ENCODE measurements around the gene HTRA2.

The HTRA2 gene

DNA sequence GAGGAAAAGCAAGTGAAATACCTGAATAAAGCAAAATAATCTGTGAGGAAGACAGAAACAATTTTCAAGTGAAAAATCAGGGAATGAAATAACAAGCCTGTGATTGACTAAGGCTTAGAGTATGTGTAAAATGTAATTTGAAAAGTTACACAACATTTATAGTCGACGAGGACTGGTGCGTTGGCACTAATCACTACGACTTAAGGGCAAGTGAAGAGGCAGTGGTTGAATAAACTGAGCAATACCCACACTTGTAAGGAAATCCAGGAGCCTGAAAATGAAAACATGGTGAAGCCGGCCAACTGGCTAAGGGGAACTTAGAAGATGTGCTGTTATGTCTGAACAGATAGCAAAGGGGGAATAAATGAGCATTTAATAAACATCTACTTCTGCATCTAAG is 38.1 kb downstream of the HTRA2 start:
- no peaks in the 10 kb centered on the region for H3K36me3 ChIP-seq (ENCODE audit: insufficient read depth, low read length)
- H3K4me3 ChIP-seq = no peak overlapping the region
- H3K9ac ChIP-seq (ENCODE audit: insufficient read length) = no peak overlapping the region
- no peak overlapping the region for H3K27ac ChIP-seq
- H3K9me3 ChIP-seq (ENCODE audit: low read depth, low read length) = no peaks in the 10 kb centered on the region
- TF ChIP-seq EZH2 (IDR thresholded peaks at IDR 0.05) (no peak), FOXP2 (optimal IDR thresholded peaks at IDR 0.05; ENCODE audit: control extremely low read depth, extremely low read length, insufficient read depth) (no peak), POLR2AphosphoS5 (IDR thresholded peaks at IDR 0.05; ENCODE audit: borderline replicate concordance, low read depth, low read length) (no peak)
- DNase-seq (ENCODE audit: low read depth, low spot score) = no peak

DNA sequence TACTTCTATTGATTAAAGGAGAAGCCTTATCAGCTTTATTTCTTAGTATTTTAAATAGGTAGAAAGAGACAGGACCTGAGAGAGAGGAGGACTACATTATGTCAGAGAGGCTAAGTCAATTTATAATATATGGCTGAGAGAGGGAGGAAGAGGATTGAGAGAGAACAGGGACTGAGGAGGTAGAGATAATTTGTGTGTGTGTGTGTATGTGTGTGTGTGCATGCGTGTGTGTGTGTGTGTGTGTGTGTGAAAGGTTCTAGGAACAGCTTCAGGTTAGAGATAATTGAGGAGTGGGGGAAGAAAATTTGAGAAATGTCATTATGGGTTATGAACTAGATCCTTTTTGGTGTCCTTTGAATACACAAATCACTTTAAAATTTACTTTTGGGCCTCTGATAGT is 40.0 kb downstream of the HTRA2 start:
- no peaks in the 10 kb centered on the region for H3K36me3 ChIP-seq (ENCODE audit: insufficient read depth, low read length)
- no peak overlapping the region for H3K27ac ChIP-seq
- no peak overlapping the region for H3K9ac ChIP-seq (ENCODE audit: insufficient read length)
- no peak for TF ChIP-seq POLR2AphosphoS5 (IDR thresholded peaks at IDR 0.05; ENCODE audit: borderline replicate concordance, low read depth, low read length)
- TF ChIP-seq EZH2 (IDR thresholded peaks at IDR 0.05) = no peak
- TF ChIP-seq FOXP2 (optimal IDR thresholded peaks at IDR 0.05; ENCODE audit: control extremely low read depth, extremely low read length, insufficient read depth) = no peak
- H3K9me3 ChIP-seq (ENCODE audit: low read depth, low read length) = no peaks in the 10 kb centered on the region
- no peak overlapping the region for H3K4me3 ChIP-seq
- no peak for DNase-seq (ENCODE audit: low read depth, low spot score)

DNA sequence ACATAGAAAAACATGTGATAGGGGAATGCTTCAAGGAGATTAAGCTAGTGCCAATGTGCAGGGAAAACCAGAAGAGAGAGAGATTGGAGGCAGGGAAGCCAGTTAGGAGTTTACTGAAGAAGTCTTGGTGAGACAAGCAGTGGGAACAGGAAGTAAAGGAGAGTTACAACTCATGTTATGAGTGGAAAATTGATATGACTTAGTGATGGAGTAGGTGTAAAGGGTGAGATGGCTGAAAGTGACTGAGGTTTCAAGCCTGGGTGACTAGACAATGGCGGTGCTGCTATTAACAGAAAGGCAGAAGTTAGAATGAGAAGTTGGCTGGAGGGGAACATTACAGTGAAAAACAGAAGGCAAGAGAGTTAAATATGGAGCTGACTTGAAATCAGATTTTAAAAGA is 41.3 kb downstream of the HTRA2 start:
- H3K36me3 ChIP-seq (ENCODE audit: insufficient read depth, low read length) = no peaks in the 10 kb centered on the region
- no peak overlapping the region for H3K27ac ChIP-seq
- H3K9ac ChIP-seq (ENCODE audit: insufficient read length) = no peak overlapping the region
- H3K4me3 ChIP-seq = no peak overlapping the region
- TF ChIP-seq POLR2AphosphoS5 (IDR thresholded peaks at IDR 0.05; ENCODE audit: borderline replicate concordance, low read depth, low read length) = no peak
- TF ChIP-seq EZH2 (IDR thresholded peaks at IDR 0.05) = no peak
- TF ChIP-seq FOXP2 (optimal IDR thresholded peaks at IDR 0.05; ENCODE audit: control extremely low read depth, extremely low read length, insufficient read depth) = no peak
- DNase-seq (ENCODE audit: low read depth, low spot score) = no peak
- H3K9me3 ChIP-seq (ENCODE audit: low read depth, low read length) = no peaks in the 10 kb centered on the region

DNA sequence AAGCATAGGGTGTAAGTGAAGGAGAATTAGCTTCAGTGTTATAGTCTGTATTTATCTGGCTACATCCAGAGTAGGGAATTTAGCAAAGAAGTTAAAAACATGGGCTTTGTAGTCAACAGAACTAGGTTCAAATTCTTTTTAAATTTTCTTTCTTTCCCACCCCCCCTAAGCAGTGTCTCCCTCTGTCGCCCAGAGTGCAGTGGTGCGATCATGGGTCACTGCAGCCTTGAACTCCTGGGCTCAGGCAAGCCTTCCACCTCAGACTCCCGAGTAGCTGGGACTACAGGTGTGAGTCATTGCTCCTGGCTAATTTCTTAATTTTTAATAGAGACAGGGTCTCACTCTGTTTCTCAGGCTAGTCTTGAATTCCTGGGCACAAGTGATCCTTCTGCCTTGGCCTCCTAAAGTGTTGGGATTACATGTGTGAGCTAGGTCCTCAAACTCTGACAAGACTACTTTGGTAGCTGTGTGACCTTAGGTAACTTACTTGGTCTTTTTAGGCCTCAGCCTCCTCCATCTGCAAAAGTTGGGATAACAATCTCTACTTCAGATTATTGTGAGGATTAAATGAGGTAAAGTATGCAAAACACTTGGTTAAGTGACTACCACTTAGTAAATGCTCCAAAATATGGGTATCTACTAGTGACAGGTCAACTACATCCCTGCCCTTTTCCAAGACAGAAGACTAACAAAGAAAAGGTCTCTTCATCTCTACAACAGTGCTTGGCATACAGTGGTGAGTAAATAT is 42.6 kb downstream of the HTRA2 start:
- Histone ChIP-seq H3K27ac (no peak overlapping the region), H3K9me3 (ENCODE audit: low read depth, low read length) (no peaks in the 10 kb centered on the region), H3K9ac (ENCODE audit: insufficient read length) (no peak overlapping the region), H3K36me3 (ENCODE audit: insufficient read depth, low read length) (no peaks in the 10 kb centered on the region), H3K4me3 (no peak overlapping the region)
- no peak for TF ChIP-seq FOXP2 (optimal IDR thresholded peaks at IDR 0.05; ENCODE audit: control extremely low read depth, extremely low read length, insufficient read depth)
- no peak for TF ChIP-seq EZH2 (IDR thresholded peaks at IDR 0.05)
- no peak for TF ChIP-seq POLR2AphosphoS5 (IDR thresholded peaks at IDR 0.05; ENCODE audit: borderline replicate concordance, low read depth, low read length)
- DNase-seq (ENCODE audit: low read depth, low spot score) = no peak

DNA sequence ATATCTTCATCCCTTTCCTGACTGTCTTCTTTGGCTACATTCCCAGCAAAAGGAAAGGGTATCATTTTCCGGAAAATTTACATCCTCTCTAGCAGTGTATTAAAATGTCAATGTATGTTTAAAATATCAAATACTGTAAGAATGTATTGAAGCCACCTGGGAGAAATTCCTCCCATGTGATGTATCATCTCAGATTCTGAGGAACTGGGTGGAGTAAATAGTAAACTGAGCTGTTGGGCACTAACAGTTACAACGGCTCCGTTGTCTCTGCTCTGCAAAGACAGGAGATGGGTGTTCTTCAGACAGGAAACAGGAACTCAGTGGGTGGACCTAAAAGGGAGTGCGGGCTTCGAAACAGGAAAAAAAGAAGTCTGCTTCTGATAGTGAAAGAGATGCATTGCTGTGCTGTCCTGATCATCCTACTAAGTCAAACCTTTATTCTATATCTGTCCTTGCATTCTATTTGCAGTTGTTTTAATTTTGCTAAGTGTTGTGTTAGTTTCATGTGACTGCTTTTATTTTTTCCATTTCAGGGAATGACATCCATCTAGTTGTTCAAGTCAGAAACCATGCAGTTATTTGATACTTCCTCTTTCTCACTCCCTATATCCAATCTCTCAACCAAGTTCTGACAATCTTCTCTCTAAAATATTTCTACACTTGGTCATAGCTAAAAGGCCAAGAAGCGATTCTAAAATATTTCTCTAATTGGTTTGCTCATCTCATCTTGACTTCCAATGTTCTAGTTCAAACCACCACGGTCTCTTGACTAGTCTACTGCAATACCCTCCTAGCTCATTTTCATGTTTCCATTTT is 44.2 kb downstream of the HTRA2 start:
- H3K9me3 ChIP-seq (ENCODE audit: low read depth, low read length) = no peaks in the 10 kb centered on the region
- TF ChIP-seq EZH2 (IDR thresholded peaks at IDR 0.05) (no peak), FOXP2 (optimal IDR thresholded peaks at IDR 0.05; ENCODE audit: control extremely low read depth, extremely low read length, insufficient read depth) (no peak), POLR2AphosphoS5 (IDR thresholded peaks at IDR 0.05; ENCODE audit: borderline replicate concordance, low read depth, low read length) (no peak)
- no peak overlapping the region for H3K4me3 ChIP-seq
- DNase-seq (ENCODE audit: low read depth, low spot score) = no peak
- no peak overlapping the region for H3K9ac ChIP-seq (ENCODE audit: insufficient read length)
- no peaks in the 10 kb centered on the region for H3K36me3 ChIP-seq (ENCODE audit: insufficient read depth, low read length)
- no peak overlapping the region for H3K27ac ChIP-seq

DNA sequence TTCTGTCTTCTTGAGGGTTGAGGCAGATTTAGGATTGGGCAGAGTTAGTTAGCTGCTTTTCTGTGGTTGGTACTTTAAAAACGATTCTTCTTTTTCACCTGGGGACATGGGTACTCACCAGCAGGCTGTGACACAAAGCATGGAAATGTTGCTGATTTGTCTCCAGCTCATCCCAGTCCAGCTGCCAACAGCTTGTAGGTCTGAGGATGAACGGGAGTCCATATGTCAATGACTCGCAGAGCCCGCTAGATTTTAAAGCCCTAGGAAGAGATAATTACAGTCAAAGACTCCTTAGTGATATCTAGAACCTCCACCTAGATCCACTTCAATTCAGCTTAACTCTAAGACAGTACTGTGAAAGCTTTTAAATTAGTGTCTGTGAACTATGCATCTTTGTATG is 45.6 kb downstream of the HTRA2 start:
- H3K36me3 ChIP-seq (ENCODE audit: insufficient read depth, low read length) = no peaks in the 10 kb centered on the region
- no peak for DNase-seq (ENCODE audit: low read depth, low spot score)
- no peak overlapping the region for H3K9ac ChIP-seq (ENCODE audit: insufficient read length)
- no peak overlapping the region for H3K27ac ChIP-seq
- H3K9me3 ChIP-seq (ENCODE audit: low read depth, low read length) = no peaks in the 10 kb centered on the region
- TF ChIP-seq EZH2 (IDR thresholded peaks at IDR 0.05) = no peak
- TF ChIP-seq POLR2AphosphoS5 (IDR thresholded peaks at IDR 0.05; ENCODE audit: borderline replicate concordance, low read depth, low read length) = no peak
- TF ChIP-seq FOXP2 (optimal IDR thresholded peaks at IDR 0.05; ENCODE audit: control extremely low read depth, extremely low read length, insufficient read depth) = no peak
- no peak overlapping the region for H3K4me3 ChIP-seq

DNA sequence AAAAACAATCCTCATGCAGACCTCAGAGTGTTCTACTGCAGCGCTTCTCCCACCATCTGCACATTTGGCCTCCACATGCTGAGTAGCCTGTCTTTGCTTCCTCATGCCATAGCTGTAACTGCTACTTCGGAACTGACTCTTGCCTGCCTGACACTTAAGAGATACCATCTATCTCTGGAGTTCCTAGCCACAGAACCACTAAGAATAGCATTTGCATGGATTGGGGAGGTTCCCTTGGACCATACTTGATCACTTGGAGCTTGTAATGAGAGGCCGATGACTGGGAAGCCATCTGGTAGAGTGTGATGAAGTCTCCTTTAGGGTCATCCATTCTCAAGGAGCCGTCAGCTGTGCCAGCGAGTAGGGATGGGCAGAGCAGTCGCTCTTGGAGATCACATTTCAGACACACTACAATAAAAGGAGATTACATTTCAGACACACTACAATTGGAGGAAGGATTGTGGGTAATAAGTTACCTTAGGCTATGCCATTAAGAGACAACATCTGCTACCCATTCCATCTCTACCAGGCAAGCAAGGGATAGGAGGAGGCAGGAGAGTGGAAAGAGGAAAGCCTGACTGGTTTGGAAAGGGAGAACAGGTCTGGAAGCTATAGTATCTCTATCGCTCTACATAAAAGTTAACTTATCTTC is 46.6 kb downstream of the HTRA2 start:
- no peaks in the 10 kb centered on the region for H3K36me3 ChIP-seq (ENCODE audit: insufficient read depth, low read length)
- no peak for TF ChIP-seq POLR2AphosphoS5 (IDR thresholded peaks at IDR 0.05; ENCODE audit: borderline replicate concordance, low read depth, low read length)
- TF ChIP-seq FOXP2 (optimal IDR thresholded peaks at IDR 0.05; ENCODE audit: control extremely low read depth, extremely low read length, insufficient read depth) = no peak
- no peak for TF ChIP-seq EZH2 (IDR thresholded peaks at IDR 0.05)
- no peak overlapping the region for H3K27ac ChIP-seq
- no peak for DNase-seq (ENCODE audit: low read depth, low spot score)
- H3K9ac ChIP-seq (ENCODE audit: insufficient read length) = no peak overlapping the region
- no peaks in the 10 kb centered on the region for H3K9me3 ChIP-seq (ENCODE audit: low read depth, low read length)
- H3K4me3 ChIP-seq = no peak overlapping the region

DNA sequence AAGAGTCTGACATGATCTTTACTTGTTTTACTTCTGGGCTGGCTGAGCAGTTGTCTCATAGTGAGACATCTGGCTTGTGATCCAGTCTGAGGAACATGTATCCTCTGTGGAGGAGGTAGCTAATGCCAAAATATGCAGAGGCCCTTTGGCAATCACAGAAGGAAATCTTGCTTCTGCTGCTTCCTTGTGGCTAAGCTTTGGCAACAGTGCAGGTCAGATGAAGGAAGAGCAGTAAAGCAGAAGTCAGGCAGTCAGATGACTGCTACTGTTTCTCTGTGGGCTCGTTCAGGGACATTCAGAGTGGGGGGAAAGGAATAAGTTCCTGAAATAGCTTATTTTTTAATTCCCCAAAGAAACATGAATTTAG is 47.1 kb downstream of the HTRA2 start:
- Histone ChIP-seq H3K4me3 (no peak overlapping the region), H3K27ac (no peak overlapping the region), H3K9me3 (ENCODE audit: low read depth, low read length) (no peaks in the 10 kb centered on the region), H3K9ac (ENCODE audit: insufficient read length) (no peak overlapping the region), H3K36me3 (ENCODE audit: insufficient read depth, low read length) (no peaks in the 10 kb centered on the region)
- no peak for TF ChIP-seq FOXP2 (optimal IDR thresholded peaks at IDR 0.05; ENCODE audit: control extremely low read depth, extremely low read length, insufficient read depth)
- TF ChIP-seq POLR2AphosphoS5 (IDR thresholded peaks at IDR 0.05; ENCODE audit: borderline replicate concordance, low read depth, low read length) = no peak
- no peak for TF ChIP-seq EZH2 (IDR thresholded peaks at IDR 0.05)
- DNase-seq (ENCODE audit: low read depth, low spot score) = no peak

Data from SK-N-MC (cell line).